D721Med (cell line): ENCODE results near the gene CDK3.

Experiments
- DNase-seq: peaks from one replicate; pipeline ENCODE4 v3.0.0; 2011; ENCODE audit warnings: low spot score; ENCODE audit not compliant: insufficient read length
- FAIRE-seq: peaks from 2 replicates; lab custom pipeline; 2011; peaks lifted over from hg19 to GRCh38; lab: Jason Lieb, UNC
- TF ChIP-seq, protein P1 (sequence below): IDR thresholded peaks from 2 replicates; pipeline ENCODE4 v1.5.1; 2012; ENCODE audit warnings: mild to moderate bottlenecking, control low read depth; ENCODE audit not compliant: insufficient read depth; ENCODE audit errors: missing control alignments

Gene CDK3

DNA sequence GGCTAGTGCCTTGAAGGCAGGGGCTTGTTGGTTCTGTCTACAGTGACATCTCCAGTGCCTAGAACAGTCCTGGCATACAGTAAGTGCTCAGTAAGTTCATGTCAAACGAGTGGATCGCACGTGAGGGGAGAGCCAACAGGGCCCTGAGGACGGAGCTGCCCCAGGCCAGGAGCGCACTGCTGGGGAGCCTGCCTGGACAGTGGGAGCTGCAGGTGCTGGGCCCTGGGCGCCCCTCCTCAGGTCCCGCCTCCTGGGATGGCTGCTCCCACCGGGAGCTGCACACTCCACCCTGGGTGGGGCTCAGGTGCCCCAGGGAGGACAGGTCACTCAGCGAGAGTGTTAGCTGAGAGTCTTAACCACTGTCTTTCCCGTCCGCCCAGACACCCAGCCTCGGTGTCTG is 24.6 kb downstream of the CDK3 start:
- TF ChIP-seq, protein P1, sequence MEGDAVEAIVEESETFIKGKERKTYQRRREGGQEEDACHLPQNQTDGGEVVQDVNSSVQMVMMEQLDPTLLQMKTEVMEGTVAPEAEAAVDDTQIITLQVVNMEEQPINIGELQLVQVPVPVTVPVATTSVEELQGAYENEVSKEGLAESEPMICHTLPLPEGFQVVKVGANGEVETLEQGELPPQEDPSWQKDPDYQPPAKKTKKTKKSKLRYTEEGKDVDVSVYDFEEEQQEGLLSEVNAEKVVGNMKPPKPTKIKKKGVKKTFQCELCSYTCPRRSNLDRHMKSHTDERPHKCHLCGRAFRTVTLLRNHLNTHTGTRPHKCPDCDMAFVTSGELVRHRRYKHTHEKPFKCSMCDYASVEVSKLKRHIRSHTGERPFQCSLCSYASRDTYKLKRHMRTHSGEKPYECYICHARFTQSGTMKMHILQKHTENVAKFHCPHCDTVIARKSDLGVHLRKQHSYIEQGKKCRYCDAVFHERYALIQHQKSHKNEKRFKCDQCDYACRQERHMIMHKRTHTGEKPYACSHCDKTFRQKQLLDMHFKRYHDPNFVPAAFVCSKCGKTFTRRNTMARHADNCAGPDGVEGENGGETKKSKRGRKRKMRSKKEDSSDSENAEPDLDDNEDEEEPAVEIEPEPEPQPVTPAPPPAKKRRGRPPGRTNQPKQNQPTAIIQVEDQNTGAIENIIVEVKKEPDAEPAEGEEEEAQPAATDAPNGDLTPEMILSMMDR: no peak
- no peak for DNase-seq
- no peak for FAIRE-seq

DNA sequence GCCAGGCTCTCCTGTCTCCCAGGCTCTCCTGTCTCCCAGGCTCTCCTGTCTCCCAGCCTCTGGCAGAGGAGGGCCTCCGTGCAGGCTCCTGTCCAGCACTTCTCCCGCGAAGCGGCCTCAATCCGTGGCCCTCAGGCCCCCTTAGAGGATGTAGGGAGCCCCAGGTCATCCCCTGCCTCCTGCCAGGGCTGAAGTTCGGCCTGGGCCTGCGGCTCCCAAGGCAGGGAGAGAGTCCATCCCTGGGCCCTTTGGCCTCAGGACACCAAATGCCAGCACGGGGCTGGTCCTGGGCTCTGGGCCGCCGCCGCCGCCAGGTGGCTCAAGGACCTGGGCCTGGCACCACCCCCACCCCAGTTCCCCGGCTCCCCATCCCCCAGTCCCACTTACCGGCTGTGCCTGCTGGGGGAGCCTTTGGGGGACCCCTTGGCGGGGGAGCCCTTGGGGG is 26.1 kb downstream of the CDK3 start:
- FAIRE-seq (no peak), DNase-seq (no peak)
- TF ChIP-seq, protein P1: no peak

DNA sequence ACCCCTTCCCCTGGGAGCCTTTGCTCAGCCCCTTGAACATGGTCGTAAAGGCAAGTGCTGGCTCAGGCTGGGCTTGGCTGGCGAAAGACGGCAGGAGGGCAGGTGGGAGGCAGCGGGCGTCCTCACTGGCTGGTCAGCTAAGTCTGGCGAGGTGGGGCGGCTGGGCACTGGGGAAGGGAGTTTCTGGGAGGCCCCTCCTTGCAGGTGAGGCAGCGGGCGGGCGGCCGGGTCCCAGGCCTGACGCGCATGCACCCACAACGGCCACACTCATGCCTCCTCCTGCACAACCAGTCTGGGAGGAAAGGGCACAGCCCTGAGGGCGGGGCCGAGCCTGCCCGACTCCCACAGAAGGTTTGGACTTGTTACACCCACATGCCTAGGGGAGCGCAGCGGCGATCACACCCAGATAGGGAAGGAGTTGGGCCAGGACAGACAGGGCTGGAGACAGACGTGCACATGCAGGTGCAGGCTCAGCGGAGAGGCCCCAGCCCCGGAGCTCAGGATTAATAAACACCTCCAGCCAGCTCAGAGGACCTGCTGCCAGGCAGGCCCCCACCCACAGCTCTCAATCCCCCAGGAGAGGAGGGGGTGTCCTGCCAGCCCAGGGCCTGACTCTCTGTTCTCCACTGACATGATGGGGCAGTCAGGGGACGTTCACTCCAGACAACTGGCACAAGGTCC is 26.6 kb downstream of the CDK3 start, which contains the start of gene EVPL:
Gene EVPL (minus strand): TSS at position 148 of the 681 bp plus-strand sequence. CDS start 108 bp downstream, at position 40.
- TF ChIP-seq, protein P1: no peak
- DNase-seq: no peak
- no peak for FAIRE-seq

DNA sequence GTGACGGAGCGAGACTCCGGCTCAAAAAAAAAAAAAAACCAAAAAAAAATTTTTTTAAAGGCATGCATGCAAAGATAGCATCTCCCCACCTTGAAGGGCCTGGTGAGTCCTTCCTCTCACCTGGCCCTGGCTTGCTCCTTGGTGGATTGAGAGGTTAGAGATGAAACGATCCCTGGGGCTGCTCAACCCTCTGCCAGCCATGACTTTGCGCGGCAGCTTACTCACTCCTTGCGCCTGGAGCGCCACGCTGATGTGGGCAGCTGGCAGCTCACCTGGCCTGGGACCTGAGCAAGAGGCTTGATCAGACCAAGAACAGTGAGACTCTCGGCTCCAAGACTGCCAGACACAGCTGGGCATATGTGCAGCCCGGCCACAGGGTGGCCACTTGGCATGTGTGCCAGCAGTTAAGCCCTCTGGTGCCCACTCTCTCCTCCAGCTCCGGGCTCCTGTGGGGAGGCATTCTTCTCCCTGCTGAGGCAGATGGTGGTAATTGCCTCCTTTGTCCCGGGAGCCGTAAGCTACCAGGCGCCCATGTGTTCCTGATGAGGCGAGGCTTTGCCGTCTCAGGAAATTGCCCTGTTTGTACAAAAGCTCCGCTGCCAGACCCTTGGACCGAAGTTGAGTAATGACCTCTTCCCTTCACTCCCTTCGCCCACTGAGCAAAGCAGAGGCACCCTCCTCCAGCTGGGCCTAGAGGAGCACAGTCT is 31.6 kb downstream of the CDK3 start:
- no peak for FAIRE-seq
- DNase-seq: no peak
- TF ChIP-seq, protein P1: no peak

DNA sequence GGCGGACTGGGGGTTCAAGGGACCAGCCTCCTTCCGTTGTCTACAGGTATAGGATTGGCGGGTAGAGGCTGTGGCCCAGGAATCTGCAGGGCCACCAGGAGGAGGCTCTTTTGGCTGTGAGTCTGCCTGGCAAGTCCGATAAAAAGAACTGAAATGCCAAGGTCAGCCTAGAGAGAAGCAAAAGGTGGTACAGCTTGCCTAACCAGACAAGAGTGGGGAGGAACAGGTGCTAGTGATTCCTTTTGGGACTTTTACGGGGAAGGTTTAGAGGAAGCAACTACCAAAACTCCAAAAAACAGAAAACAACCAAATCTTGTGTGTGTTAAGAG is 32.1 kb downstream of the CDK3 start:
- TF ChIP-seq, protein P1: no peak
- DNase-seq (no peak), FAIRE-seq (no peak)

DNA sequence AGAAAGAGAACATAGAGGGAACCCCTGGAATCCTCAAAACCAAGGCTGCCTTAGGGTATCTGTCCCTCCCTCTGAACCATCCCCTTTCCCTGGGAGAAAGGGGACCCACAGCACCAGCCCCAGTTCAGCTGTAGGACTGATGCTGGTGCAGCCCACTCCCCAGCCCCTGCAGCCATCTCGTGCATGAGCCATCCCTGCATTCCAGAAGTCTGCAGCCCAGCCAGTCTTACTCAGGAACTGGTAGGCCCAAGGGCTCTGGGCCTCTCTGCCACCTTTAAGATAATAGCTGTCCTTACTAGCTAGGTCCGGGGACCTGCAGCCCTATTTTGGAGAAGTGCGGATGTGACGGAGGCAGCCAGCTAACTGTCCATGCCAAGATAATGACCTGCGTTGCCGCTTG is 32.5 kb downstream of the CDK3 start:
- FAIRE-seq: no peak

More for the DNA sequence above, 32.5 kb downstream of the CDK3 start:
- TF ChIP-seq, protein P1: no peak
- no peak for DNase-seq
